H1 (cell line): Measurements from ENCODE around the gene ZMYND10.

Source experiments
- CHD2 ChIP-seq: IDR thresholded peaks from 2 replicates; pipeline ENCODE4 v1.6.1; 2012; ENCODE audit warnings: low read length, improper control_type of control experiment
- CREB1 ChIP-seq: IDR thresholded peaks from 2 replicates; pipeline ENCODE4 v1.6.1; 2012; ENCODE audit warnings: inconsistent platforms
- EP300 ChIP-seq, 2 experiments: IDR thresholded peaks; 1 replicate in 1 of 2; 2 replicates in 1 of 2; pipeline ENCODE4 v1.6.1; 2011 to 2012; ENCODE audit warnings: low read depth in 2 of 2, low read length in 2 of 2, mild to moderate bottlenecking in 2 of 2, borderline replicate concordance in 1 of 2, inconsistent platforms in 1 of 2, moderate library complexity in 1 of 2
- EZH2 ChIP-seq: fragments of 200-600 bp; sonication (generic); IDR thresholded peaks from 2 replicates; pipeline ENCODE4 v1.7.1; 2012; ENCODE audit warnings: low read depth, mild to moderate bottlenecking, moderate library complexity, low read length, inconsistent platforms; ENCODE audit not compliant: severe bottlenecking
- POLR2A ChIP-seq, 2 experiments: IDR thresholded peaks; 1 replicate in 1 of 2; 2 replicates in 1 of 2; pipeline ENCODE4 v1.6.1; 2011; ENCODE audit warnings: low read depth in 2 of 2, low read length in 2 of 2, mild to moderate bottlenecking in 2 of 2; ENCODE audit errors: control extremely low read depth in 1 of 2
- POLR2AphosphoS5 ChIP-seq: IDR thresholded peaks from 2 replicates; pipeline ENCODE4 v1.6.1; 2011; ENCODE audit warnings: low read depth, low read length
- RAD21 ChIP-seq, 2 experiments: IDR thresholded peaks in 1 of 2; conservative IDR thresholded peaks in 1 of 2; 2 replicates each; pipeline ENCODE4 v1.6.1; 2011; ENCODE audit warnings: low read depth in 2 of 2, low read length in 2 of 2, improper control_type of control experiment in 1 of 2, inconsistent platforms in 1 of 2, mild to moderate bottlenecking in 1 of 2, moderate library complexity in 1 of 2
- RBBP5 ChIP-seq: IDR thresholded peaks from 2 replicates; pipeline ENCODE4 v1.7.1; 2012; ENCODE audit warnings: low read depth, mild to moderate bottlenecking, inconsistent platforms, low read length, moderate library complexity, borderline replicate concordance
- SP1 ChIP-seq: IDR thresholded peaks from 2 replicates; pipeline ENCODE4 v1.6.1; 2011; ENCODE audit warnings: low read depth, low read length
- SUZ12 ChIP-seq: fragments of 200-600 bp; sonication (generic); IDR thresholded peaks from 2 replicates; pipeline ENCODE4 v1.6.1; 2012; ENCODE audit warnings: mild to moderate bottlenecking, inconsistent platforms, low read length, moderate library complexity, mixed read lengths
- TF ChIP-seq, protein P1 (sequence below), 3 experiments: IDR thresholded peaks; 1 replicate in 2 of 3; 2 replicates in 1 of 3; pipeline versions ENCODE4 v1.5.1 to v1.6.1; 2011; ENCODE audit warnings: low read length in 3 of 3, mild to moderate bottlenecking in 3 of 3, inconsistent platforms in 2 of 3, low read depth in 1 of 3, moderate library complexity in 1 of 3; ENCODE audit not compliant: insufficient read depth in 1 of 3; ENCODE audit errors: control extremely low read depth in 1 of 3
- TF ChIP-seq, protein P2 (sequence below): IDR thresholded peaks from 2 replicates; pipeline ENCODE4 v1.6.1; 2012; ENCODE audit warnings: inconsistent platforms

DNA sequence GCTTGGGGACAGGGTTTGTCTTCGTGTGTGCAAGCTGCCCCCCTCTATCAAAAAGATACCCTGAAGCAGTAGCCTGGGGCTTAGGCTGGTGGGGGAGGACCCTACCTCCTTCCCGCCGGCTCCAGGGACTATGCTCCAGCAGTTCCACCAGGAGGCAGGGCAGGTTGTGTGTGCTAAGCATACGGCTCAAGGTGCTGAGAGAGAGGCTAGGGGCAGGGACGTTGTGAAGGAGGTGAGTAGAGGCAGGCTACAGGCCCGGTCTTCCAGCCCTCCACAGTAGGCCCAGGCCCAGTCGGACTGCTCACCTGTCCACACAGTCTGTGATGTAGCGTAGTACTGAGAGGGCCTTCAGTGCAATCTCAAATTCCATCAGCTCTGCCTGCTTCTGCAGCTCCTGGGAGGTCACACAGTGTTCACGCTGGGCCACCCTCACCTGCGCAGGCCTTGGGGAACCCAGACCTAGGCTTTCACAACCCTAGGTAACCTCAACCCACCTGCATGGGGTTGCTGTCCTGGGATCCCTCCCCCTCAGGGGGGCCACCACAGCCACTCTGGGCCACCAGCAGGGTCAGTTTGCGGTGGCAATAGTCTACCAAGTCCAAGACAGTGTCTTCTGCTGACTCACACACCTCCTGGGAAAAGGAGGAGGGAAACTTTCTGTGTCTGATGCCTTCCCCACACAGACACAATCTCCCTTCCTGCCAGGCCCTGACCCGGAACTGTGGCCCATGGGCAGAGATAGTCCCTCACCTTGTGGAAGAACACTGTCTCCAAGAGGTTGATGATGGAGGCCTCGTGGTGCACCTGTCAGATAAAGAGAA, 2.5 kb downstream of the ZMYND10 start:
- TF ChIP-seq POLR2A (IDR thresholded peaks at IDR 0.05; ENCODE audit: control extremely low read depth in 1 of 2, low read depth in 2 of 2, low read length in 2 of 2) (no peak), RAD21 (IDR thresholded peaks at IDR 0.05 in 1 of 2, conservative IDR thresholded peaks at IDR 0.05 in 1 of 2; ENCODE audit: low read depth in 2 of 2, low read length in 2 of 2) (peak; percentile 39 to 57), SP1 (no peak), RBBP5 (no peak), EZH2 (no peak), POLR2AphosphoS5 (no peak), CHD2 (no peak), SUZ12 (no peak), EP300 (IDR thresholded peaks at IDR 0.05; ENCODE audit: borderline replicate concordance in 1 of 2, low read depth in 2 of 2, low read length in 2 of 2) (no peak), CREB1 (no peak)
- TF ChIP-seq, protein P1, sequence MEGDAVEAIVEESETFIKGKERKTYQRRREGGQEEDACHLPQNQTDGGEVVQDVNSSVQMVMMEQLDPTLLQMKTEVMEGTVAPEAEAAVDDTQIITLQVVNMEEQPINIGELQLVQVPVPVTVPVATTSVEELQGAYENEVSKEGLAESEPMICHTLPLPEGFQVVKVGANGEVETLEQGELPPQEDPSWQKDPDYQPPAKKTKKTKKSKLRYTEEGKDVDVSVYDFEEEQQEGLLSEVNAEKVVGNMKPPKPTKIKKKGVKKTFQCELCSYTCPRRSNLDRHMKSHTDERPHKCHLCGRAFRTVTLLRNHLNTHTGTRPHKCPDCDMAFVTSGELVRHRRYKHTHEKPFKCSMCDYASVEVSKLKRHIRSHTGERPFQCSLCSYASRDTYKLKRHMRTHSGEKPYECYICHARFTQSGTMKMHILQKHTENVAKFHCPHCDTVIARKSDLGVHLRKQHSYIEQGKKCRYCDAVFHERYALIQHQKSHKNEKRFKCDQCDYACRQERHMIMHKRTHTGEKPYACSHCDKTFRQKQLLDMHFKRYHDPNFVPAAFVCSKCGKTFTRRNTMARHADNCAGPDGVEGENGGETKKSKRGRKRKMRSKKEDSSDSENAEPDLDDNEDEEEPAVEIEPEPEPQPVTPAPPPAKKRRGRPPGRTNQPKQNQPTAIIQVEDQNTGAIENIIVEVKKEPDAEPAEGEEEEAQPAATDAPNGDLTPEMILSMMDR (IDR thresholded peaks at IDR 0.05; ENCODE audit: control extremely low read depth in 1 of 3, insufficient read depth in 1 of 3, low read depth in 1 of 3, low read length in 3 of 3): peak in 2 of 3 experiments; percentile 64 to 73; a peak in 3 of 4 replicates
- TF ChIP-seq, protein P2, sequence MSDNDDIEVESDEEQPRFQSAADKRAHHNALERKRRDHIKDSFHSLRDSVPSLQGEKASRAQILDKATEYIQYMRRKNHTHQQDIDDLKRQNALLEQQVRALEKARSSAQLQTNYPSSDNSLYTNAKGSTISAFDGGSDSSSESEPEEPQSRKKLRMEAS: peak; percentile 45; the same call in 1 of the 2 replicates
